Activated T-helper 2 cell treated with anti-CD3 and anti-CD28 coated beads, Interferon-gamma antibody, Interleukin-2, Interleukin-4, amounts not matched to agents 10 μg/mL and 5 μg/mL and 100 μg/mL, durations not matched to agents 14 hours and 24 hours and 36 hours (primary cell): ENCODE data around the gene RNU2-63P. TPM values are rescaled to one million over a fixed set of nuclear protein-coding genes. Genes with fewer than 3 reads are reported as not detected.
"Not testable (repeated sequence)": the region's sequence is repeated elsewhere in the genome, so short reads cannot be mapped to it uniquely, and the experiment has no call there.

Experiments used
- DNase-seq: peaks from one replicate; pipeline ENCODE4 v3.0.0; 2021; ENCODE audit warnings: low spot score
- H3K27ac Mint-ChIP-seq: one replicate; pipeline ENCODE4 v1.8.0; 2021; ENCODE audit warnings: mixed read lengths
- H3K27me3 Mint-ChIP-seq: one replicate; pipeline ENCODE4 v1.8.0; 2021; ENCODE audit warnings: low read depth, mixed read lengths
- H3K36me3 Mint-ChIP-seq: one replicate; pipeline ENCODE4 v1.8.0; 2021; ENCODE audit warnings: low read depth, mixed read lengths
- H3K4me1 Mint-ChIP-seq: one replicate; pipeline ENCODE4 v1.8.0; 2021; ENCODE audit warnings: low read depth, mixed read lengths
- H3K4me3 Mint-ChIP-seq: one replicate; pipeline ENCODE4 v1.8.0; 2021; ENCODE audit warnings: low read depth, mild to moderate bottlenecking, moderate library complexity, mixed read lengths
- H3K9me3 Mint-ChIP-seq: one replicate; pipeline ENCODE4 v1.8.0; 2021; ENCODE audit warnings: mixed read lengths
- intact Hi-C: fragments of 100-400 bp; cut with micrococcal nuclease; formaldehyde crosslinking; loops from one replicate; pipeline ENCODE4 v1.15.1; 2023
- total RNA-seq: library from RNA; stranded (reverse); gene quantifications from 2 replicates; pipeline ENCODE4 v1.2.3, GENCODE V29; 2022

The RNU2-63P gene
- total RNA-seq, 1 donor from 2014 or later = 19.7 TPM

DNA sequence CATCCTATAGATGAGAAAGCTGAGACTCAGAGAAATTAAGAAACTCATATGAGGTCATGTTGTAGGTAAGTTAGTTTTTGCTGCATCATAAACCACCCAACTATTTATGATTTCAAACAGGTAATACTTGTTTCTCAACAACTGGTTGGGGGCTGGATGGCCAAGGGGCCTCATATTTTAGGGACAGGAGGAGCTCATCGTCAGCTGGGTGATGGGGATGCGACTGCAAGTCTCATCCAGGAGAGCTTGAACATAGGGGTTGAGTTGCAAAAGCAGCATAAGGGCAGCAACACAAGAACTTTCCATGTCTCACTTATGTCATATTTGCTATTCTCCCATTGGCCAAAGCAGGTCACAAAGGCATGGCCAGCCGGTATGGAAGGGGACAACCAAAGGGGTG, 3.6 kb upstream of the RNU2-63P start:
- Mint-ChIP-seq H3K4me1 (peaks cover 11% of the 10 kb centered on the region), H3K36me3 (no peaks in the 10 kb centered on the region), H3K4me3 (no peak overlapping the region), H3K9me3 (peaks cover 5% of the 10 kb centered on the region), H3K27me3 (no peaks in the 10 kb centered on the region), H3K27ac (no peak overlapping the region)
- intact Hi-C loops = no loop called here
- DNase-seq = no peak

- Mint-ChIP-seq H3K4me3 (no peak overlapping the region), H3K27ac (no peak overlapping the region), H3K36me3 (no peaks in the 10 kb centered on the region), H3K9me3 (peaks cover 5% of the 10 kb centered on the region), H3K27me3 (no peaks in the 10 kb centered on the region), H3K4me1 (peaks cover 14% of the 10 kb centered on the region)
- no peak for DNase-seq
- intact Hi-C loops = no loop called here
Observed at GRCh38 chr2:88018909-88019308, 2.6 kb upstream of the RNU2-63P start.

DNA sequence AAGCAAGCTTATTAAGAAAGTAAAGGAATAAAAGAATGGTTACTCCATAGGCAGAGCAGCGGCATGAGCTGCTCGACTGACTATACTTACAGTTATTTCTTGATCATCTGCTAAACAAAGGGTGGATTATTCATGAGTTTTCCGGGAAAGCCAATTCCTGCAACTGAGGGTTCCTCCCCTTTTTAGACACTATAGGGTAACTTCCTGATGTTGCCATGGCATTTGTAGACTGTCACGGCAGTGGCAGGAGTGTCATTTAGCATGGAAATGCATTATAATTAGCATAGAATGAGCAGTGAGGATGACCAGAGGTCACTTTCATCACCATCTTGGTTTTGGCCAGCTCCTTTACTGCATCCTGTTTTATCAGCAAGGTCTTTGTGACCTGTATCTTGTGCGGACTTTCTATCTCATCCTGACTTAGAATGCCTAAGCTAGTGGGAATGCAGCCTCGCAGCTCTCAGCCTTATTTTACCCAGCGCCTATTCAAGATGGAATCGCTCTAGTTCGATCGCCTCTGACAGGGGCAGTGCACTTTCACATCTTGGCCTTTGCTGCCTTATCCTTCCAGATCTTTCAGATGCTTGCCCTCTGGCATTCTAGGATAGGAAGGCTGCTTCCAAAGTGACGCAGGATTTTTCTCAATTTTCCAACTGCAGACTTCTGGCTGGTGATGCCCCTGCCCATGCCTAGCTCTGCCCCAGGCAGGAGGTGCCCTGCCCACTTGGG, 1.9 kb upstream of the RNU2-63P start:
- H3K27me3 Mint-ChIP-seq, DNase-seq, intact Hi-C loops, H3K27ac Mint-ChIP-seq, H3K9me3 Mint-ChIP-seq, H3K36me3 Mint-ChIP-seq: not testable (repeated sequence)
- H3K4me3 Mint-ChIP-seq = peak overlapping the region; percentile 94
- H3K4me1 Mint-ChIP-seq = peaks cover 14% of the 10 kb centered on the region

DNA sequence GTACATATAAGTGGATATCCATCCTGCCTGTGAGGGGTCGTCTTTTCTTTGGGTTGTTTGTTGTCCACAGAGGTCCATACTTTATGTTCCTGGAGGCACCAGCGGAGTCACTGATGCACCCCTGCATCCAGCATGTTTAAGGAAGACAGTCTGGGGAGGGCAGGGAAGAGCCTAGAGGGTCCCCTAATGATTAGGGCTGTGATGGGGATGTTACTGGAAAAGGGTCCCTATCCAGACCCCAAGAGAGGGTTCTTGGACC, 1.4 kb upstream of the RNU2-63P start:
- H3K9me3 Mint-ChIP-seq = not testable (repeated sequence)

GRCh38 chr2:88016960-88017779, 823 bp upstream of the RNU2-63P start:
- intact Hi-C loops = loop anchor here (1.0 kb wide), 2 partner anchors 20 to 38 kb away; partner anchors contain the start of gene KRCC1
- Mint-ChIP-seq H3K4me1 (peaks cover 14% of the 10 kb centered on the region), H3K27ac (peak overlapping the region; percentile 98), H3K36me3 (no peaks in the 10 kb centered on the region), H3K27me3 (no peaks in the 10 kb centered on the region), H3K4me3 (peak overlapping the region; percentile 94), H3K9me3 (peaks cover 5% of the 10 kb centered on the region)
- no peak for DNase-seq

More for the DNA sequence above, 1.4 kb upstream of the RNU2-63P start:
- not testable (repeated sequence) for DNase-seq, H3K27me3 Mint-ChIP-seq, H3K36me3 Mint-ChIP-seq
- H3K27ac Mint-ChIP-seq = peak overlapping the region; percentile 98
- H3K4me1 Mint-ChIP-seq = peaks cover 14% of the 10 kb centered on the region
- intact Hi-C loops = loop anchor here (1.0 kb wide), 1 partner anchor 20 kb away; no protein-coding TSS in a partner anchor
- H3K4me3 Mint-ChIP-seq = peak overlapping the region; percentile 94

- Mint-ChIP-seq H3K27ac (no peak overlapping the region), H3K4me3 (no peak overlapping the region), H3K9me3 (no peaks in the 10 kb centered on the region), H3K36me3 (no peaks in the 10 kb centered on the region), H3K27me3 (no peaks in the 10 kb centered on the region), H3K4me1 (peaks cover 9% of the 10 kb centered on the region)
- intact Hi-C loops = no loop called here
- DNase-seq = no peak
Observed at GRCh38 chr2:88011011-88011410, 5.3 kb downstream of the RNU2-63P start.

GRCh38 chr2:88010136-88010535, 6.2 kb downstream of the RNU2-63P start:
- Mint-ChIP-seq H3K4me3 (no peak overlapping the region), H3K27ac (no peak overlapping the region), H3K27me3 (no peaks in the 10 kb centered on the region), H3K9me3 (no peaks in the 10 kb centered on the region), H3K4me1 (peaks cover 8% of the 10 kb centered on the region), H3K36me3 (no peaks in the 10 kb centered on the region)
- intact Hi-C loops = no loop called here
- no peak for DNase-seq

DNA sequence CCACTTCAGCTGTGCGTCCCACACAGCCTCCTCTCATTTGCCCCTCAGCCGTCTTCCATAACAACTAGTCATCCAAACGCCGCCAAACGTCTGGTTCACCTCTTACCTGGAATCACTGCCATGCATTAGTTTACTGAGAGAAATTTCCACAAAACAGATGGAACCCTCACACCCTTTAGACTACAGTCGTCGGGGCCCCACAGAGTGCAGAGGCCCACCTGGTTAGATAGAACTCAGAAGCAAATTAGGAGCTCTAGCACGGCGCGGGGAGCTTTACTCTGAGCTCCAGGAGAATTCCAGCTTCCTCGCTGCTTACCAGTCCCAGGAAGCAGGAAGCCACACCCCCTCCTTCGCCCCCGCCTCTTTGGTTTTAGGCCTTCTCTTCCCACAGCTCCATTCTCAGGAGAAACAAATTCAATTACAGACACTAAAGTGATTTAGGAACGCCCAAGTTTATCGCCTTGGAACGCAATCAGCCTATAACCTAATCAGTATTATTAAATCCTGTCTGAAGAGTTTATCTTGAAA, 9.4 kb downstream of the RNU2-63P start:
- H3K27ac Mint-ChIP-seq = no peak overlapping the region
- intact Hi-C loops = no loop called here
- no peak for DNase-seq
- no peak overlapping the region for H3K4me3 Mint-ChIP-seq
- no peaks in the 10 kb centered on the region for H3K9me3 Mint-ChIP-seq
- peaks cover 7% of the 10 kb centered on the region for H3K4me1 Mint-ChIP-seq
- no peaks in the 10 kb centered on the region for H3K36me3 Mint-ChIP-seq
- no peaks in the 10 kb centered on the region for H3K27me3 Mint-ChIP-seq

- H3K9me3 Mint-ChIP-seq = no peaks in the 10 kb centered on the region
- H3K27ac Mint-ChIP-seq = no peak overlapping the region
Observed at GRCh38 chr2:88005776-88006175, 10.6 kb downstream of the RNU2-63P start.

DNA sequence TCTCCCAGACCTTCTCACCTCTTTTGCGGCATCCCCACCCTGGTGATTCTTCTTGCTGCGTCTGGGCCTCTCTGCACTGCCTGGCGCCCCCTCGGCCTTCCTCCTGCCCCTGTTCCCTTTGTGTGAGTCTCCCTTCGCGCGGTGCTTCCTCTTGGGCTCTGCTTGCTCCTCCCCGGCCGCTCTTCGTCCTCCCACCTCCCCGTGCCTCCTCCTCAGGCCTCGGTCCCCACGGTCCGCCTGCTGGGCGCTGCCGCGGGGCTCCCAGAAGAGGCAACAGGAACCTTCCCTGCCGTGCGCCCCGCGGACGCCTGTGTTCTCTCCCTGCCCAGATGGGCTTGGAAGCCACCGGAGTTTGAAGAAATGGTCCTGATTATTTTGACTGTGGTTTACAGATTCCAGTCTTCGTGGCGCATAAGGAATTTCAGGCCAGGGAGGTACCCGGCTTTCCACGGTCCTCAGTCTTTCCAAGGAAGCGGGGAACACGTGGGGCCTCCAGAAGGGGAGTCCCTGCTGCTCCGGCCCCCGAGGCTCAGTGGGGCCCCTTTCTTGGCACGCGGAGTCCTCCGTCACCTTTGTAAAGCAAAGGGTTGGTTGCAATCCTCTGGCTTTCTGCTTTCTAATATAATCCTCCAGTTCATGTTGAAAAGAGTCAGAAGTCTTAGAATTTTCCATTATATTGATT, 13.1 kb downstream of the RNU2-63P start:
- H3K36me3 Mint-ChIP-seq = no peaks in the 10 kb centered on the region
- intact Hi-C loops = no loop called here
- no peak overlapping the region for H3K4me3 Mint-ChIP-seq
- no peak for DNase-seq
- H3K27me3 Mint-ChIP-seq = no peaks in the 10 kb centered on the region
- H3K27ac Mint-ChIP-seq = no peak overlapping the region
- H3K9me3 Mint-ChIP-seq = no peaks in the 10 kb centered on the region
- H3K4me1 Mint-ChIP-seq = peaks cover 8% of the 10 kb centered on the region

More at GRCh38 chr2:88005776-88006175, 10.6 kb downstream of the RNU2-63P start:
- no peak for DNase-seq
- intact Hi-C loops = no loop called here
- H3K4me1 Mint-ChIP-seq = peaks cover 13% of the 10 kb centered on the region
- no peaks in the 10 kb centered on the region for H3K27me3 Mint-ChIP-seq
- no peaks in the 10 kb centered on the region for H3K36me3 Mint-ChIP-seq
- no peak overlapping the region for H3K4me3 Mint-ChIP-seq

DNA sequence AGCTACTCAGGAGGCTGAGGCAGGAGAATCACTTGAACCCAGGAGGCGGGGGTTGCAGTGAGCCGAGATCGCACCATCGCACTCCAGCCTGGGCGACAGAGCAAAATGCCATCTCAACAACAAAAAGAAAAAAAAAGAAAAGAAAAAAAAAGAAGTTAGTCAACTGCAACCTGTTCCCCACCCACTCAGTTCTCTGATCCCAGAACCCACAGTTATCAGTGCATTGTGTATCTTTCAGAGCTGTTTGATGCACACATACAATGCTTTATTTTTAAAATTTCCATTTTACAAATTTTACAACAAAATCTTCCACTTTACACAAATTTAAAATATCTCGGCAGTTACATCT, 14.0 kb downstream of the RNU2-63P start:
- H3K4me3 Mint-ChIP-seq = no peak overlapping the region
- H3K36me3 Mint-ChIP-seq = no peaks in the 10 kb centered on the region
- intact Hi-C loops = no loop called here
- no peak for DNase-seq
- no peaks in the 10 kb centered on the region for H3K27me3 Mint-ChIP-seq
- no peak overlapping the region for H3K27ac Mint-ChIP-seq
- peaks cover 8% of the 10 kb centered on the region for H3K4me1 Mint-ChIP-seq
- no peaks in the 10 kb centered on the region for H3K9me3 Mint-ChIP-seq

DNA sequence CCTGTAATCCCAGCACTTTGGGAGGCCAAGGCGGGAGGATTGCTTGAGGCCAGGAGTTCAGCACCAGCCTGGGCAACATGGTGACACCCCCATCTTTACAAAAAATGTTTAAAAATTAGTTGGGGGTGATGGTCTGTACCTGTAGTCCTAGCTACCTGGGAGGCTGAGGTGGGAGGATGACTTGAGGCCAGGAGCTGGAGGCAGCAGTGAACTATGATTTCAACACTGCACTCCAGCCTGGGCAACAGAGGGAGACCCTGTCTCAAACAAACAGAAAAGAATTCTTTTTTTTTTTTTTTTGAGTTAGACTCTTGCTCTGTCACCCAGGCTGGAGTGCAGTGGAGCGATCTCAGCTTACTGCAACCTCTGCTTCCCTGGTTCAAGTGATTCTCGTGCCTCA, 15.9 kb downstream of the RNU2-63P start:
- H3K4me1 Mint-ChIP-seq, H3K4me3 Mint-ChIP-seq, H3K9me3 Mint-ChIP-seq, DNase-seq, H3K36me3 Mint-ChIP-seq, intact Hi-C loops, H3K27me3 Mint-ChIP-seq, H3K27ac Mint-ChIP-seq: not testable (repeated sequence)

DNA sequence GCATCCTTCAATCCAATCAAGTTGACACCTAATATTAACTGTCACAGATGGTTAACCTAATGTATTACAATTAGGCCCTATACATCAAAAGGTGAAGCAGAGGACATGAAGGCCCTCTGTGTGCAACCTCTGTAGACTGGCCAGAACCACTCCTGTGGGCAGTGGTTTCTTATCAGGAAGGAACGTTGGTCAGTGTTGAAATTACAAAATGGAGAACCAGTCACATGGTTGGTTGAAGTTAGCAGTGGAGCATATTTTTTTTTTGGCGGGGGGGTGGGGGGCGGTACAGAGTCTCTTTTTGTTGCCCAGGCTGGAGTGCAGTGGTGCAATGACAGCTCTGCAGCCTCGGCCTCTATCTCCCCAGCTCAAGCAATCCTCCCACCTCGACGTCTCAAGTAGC, 19.8 kb downstream of the RNU2-63P start:
- Mint-ChIP-seq H3K36me3 (no peaks in the 10 kb centered on the region), H3K27me3 (no peaks in the 10 kb centered on the region), H3K4me1 (peaks cover 2% of the 10 kb centered on the region), H3K9me3 (no peaks in the 10 kb centered on the region), H3K27ac (no peak overlapping the region), H3K4me3 (no peak overlapping the region)
- intact Hi-C loops = no loop called here
- no peak for DNase-seq
